ENCODE results near the gene ALG3. TPM values are rescaled to one million over a fixed set of nuclear protein-coding genes. Genes with fewer than 3 reads are reported as not detected.

ALG3 gene
- 10 to 100 TPM; 38.9 to 79.5 (median 58.7) TPM for total RNA-seq

- H3K27me3 ChIP-seq: no peaks in the 10 kb centered on the region
- peak within 1 kb of the TSS; percentile 44 to 86 (median 82) for H3K27ac ChIP-seq
- H3K4me3 ChIP-seq: peak within 1 kb of the TSS; percentile 64 to 76 (median 74)
- TF ChIP-seq CTCF (IDR thresholded peaks at IDR 0.05) (peak in 1 of 5 experiments; percentile 8), EP300 (IDR thresholded peaks at IDR 0.05) (peak in 1 of 2 donors; percentile 81), POLR2A (IDR thresholded peaks at IDR 0.05) (peak; percentile 28 to 36)
- peaks cover 0 to 26% (median 6%) of the 10 kb centered on the region in 4 donors for H3K4me1 ChIP-seq
- DNase-seq (ENCODE audit: low spot score in 2 of 2): peak; percentile 63 to 84
- WGBS, 2 donors: 0 to 1% methylated on average over 35 to 38 of the region's 49 CpGs
- peaks cover 0 to 24% (median 4%) of the 10 kb centered on the region in 3 donors for H3K36me3 ChIP-seq
- no peaks in the 10 kb centered on the region for H3K9me3 ChIP-seq
These were observed at the start of gene ALG3 for GRCh38 chr3:184248454-184249411. TSS of gene ALG3 (minus strand) at chr3:184248962. CDS start at chr3:184248940, 22 bp downstream.

GRCh38 chr3:184296616-184297015 lies 47.9 kb upstream of the ALG3 start:
- H3K27me3 ChIP-seq: no peaks in the 10 kb centered on the region
- peaks cover 3 to 22% (median 10%) of the 10 kb centered on the region in 4 donors for H3K4me1 ChIP-seq
- H3K4me3 ChIP-seq: no peak overlapping the region
- no peak overlapping the region for H3K27ac ChIP-seq
- DNase-seq (ENCODE audit: low spot score in 2 of 2): no peak
- H3K9me3 ChIP-seq: no peaks in the 10 kb centered on the region
- peaks cover 0 to 11% (median under 1%) of the 10 kb centered on the region in 3 donors for H3K36me3 ChIP-seq
- WGBS, 2 donors: 67 to 78% methylated on average over 5 to 7 of the region's 7 CpGs
- no peak for TF ChIP-seq CTCF (IDR thresholded peaks at IDR 0.05)

GRCh38 chr3:184295771-184296170 lies 47.0 kb upstream of the ALG3 start:
- Histone ChIP-seq H3K36me3 (peaks cover 0 to 4% (median 0%) of the 10 kb centered on the region in 3 donors), H3K4me3 (no peak overlapping the region), H3K9me3 (no peaks in the 10 kb centered on the region), H3K27me3 (no peaks in the 10 kb centered on the region), H3K27ac (no peak overlapping the region), H3K4me1 (peaks cover 3 to 19% (median 9%) of the 10 kb centered on the region in 4 donors)
- no peak for TF ChIP-seq POLR2A (IDR thresholded peaks at IDR 0.05)
- TF ChIP-seq CTCF (IDR thresholded peaks at IDR 0.05): no peak
- TF ChIP-seq EP300 (IDR thresholded peaks at IDR 0.05): no peak
- no peak for DNase-seq (ENCODE audit: low spot score in 2 of 2)
- WGBS, 2 donors: 58 to 77% methylated on average over 3 of the region's 3 CpGs

GRCh38 chr3:184291738-184292445 lies 43.1 kb upstream of the ALG3 start:
- TF ChIP-seq POLR2A (IDR thresholded peaks at IDR 0.05) (no peak), CTCF (IDR thresholded peaks at IDR 0.05) (no peak), EP300 (IDR thresholded peaks at IDR 0.05) (no peak)
- peaks cover 0 to 26% of the 10 kb centered on the region in 2 donors for H3K27me3 ChIP-seq
- no peak overlapping the region for H3K27ac ChIP-seq
- peaks cover 0 to 4% (median 0%) of the 10 kb centered on the region in 4 donors for H3K4me1 ChIP-seq
- 87 to 92% methylated on average over 19 to 20 of the region's 21 CpGs for WGBS, 2 donors
- H3K36me3 ChIP-seq: no peaks in the 10 kb centered on the region
- H3K9me3 ChIP-seq: no peaks in the 10 kb centered on the region
- no peak for DNase-seq (ENCODE audit: low spot score in 2 of 2)
- H3K4me3 ChIP-seq: no peak overlapping the region

Data from tibial nerve (tissue), 4 donors.